WTC11 (cell line): Measurements from ENCODE around the gene SVOPL. TPM values are rescaled to one million over a fixed set of nuclear protein-coding genes. Genes with fewer than 3 reads are reported as not detected.

Source experiments
- ATAC-seq: fragments of 200-7000 bp; cut with Tn5 transposase; 2 replicates; pipeline ENCODE4 v1.10.0; 2021; ENCODE audit warnings: mild to moderate bottlenecking, moderate library complexity
- CTCF ChIA-PET: fragments of 300-600 bp; sonication (Branson Sonifier 250); formaldehyde crosslinking; loops from one replicate; lab custom pipeline; 2021; ENCODE audit warnings: antibody characterized with exemption; lab: Charles Lee
- POLR2A ChIA-PET: fragments of 350-600 bp; sonication (Branson Sonifier 250); formaldehyde crosslinking; loops from one replicate; lab custom pipeline; 2021; ENCODE audit warnings: antibody characterized with exemption; lab: Charles Lee
- DNase-seq: peaks from one replicate; pipeline ENCODE4 v3.0.0; 2021; ENCODE audit warnings: low spot score
- H3K27ac Mint-ChIP-seq: 2 replicates; pipeline ENCODE4 v1.8.0; 2021; ENCODE audit warnings: mixed read lengths
- H3K27me3 Mint-ChIP-seq: 2 replicates; pipeline ENCODE4 v1.8.0; 2021; ENCODE audit warnings: low read depth, mild to moderate bottlenecking, moderate library complexity, mixed read lengths
- H3K36me3 Mint-ChIP-seq: 2 replicates; pipeline ENCODE4 v1.8.0; 2021; ENCODE audit warnings: mixed read lengths
- H3K4me1 Mint-ChIP-seq: 2 replicates; pipeline ENCODE4 v1.8.0; 2022; ENCODE audit warnings: mixed read lengths
- H3K4me3 Mint-ChIP-seq: 2 replicates; pipeline ENCODE4 v1.8.0; 2021; ENCODE audit warnings: mild to moderate bottlenecking, moderate library complexity, mixed read lengths
- H3K9me3 Mint-ChIP-seq: 2 replicates; pipeline ENCODE4 v1.8.0; 2021; ENCODE audit warnings: mixed read lengths
- CTCF ChIP-seq: fragments of 200-600 bp; IDR thresholded peaks from 2 replicates; pipeline ENCODE4 v1.8.0; 2022; ENCODE audit warnings: antibody characterized with exemption
- E2F1 ChIP-seq: sonication (generic); formaldehyde crosslinking; IDR thresholded peaks from 2 replicates; pipeline ENCODE4 v1.8.0; 2022; ENCODE audit warnings: mild to moderate bottlenecking, missing genetic modification reagents
- E2F4 ChIP-seq: sonication (generic); formaldehyde crosslinking; IDR thresholded peaks from 2 replicates; pipeline ENCODE4 v1.8.1; 2022; ENCODE audit warnings: low read depth, mild to moderate bottlenecking, moderate library complexity, missing genetic modification reagents, borderline replicate concordance
- ETV6 ChIP-seq: sonication (generic); formaldehyde crosslinking; IDR thresholded peaks from 2 replicates; pipeline ENCODE4 v1.8.1; 2022; ENCODE audit warnings: mild to moderate bottlenecking, missing genetic modification reagents
- FOXK1 ChIP-seq: sonication (generic); formaldehyde crosslinking; IDR thresholded peaks from 2 replicates; pipeline ENCODE4 v1.8.0; 2022; ENCODE audit warnings: mild to moderate bottlenecking, moderate library complexity, missing genetic modification reagents
- HMGA2 ChIP-seq: fragments of 250-450 bp; sonication (Bioruptor Pico); IDR thresholded peaks from 2 replicates; pipeline ENCODE4 v1.4.0; 2021; ENCODE audit warnings: mild to moderate bottlenecking, moderate library complexity
- HMGXB4 ChIP-seq: sonication (generic); formaldehyde crosslinking; IDR thresholded peaks from 2 replicates; pipeline ENCODE4 v1.8.1; 2023; ENCODE audit warnings: mild to moderate bottlenecking, moderate library complexity, missing genetic modification reagents
- JAZF1 ChIP-seq: fragments of 250-450 bp; sonication (Bioruptor Pico); IDR thresholded peaks from 2 replicates; pipeline ENCODE4 v1.9.0; 2021; ENCODE audit warnings: moderate library complexity, mild to moderate bottlenecking, inconsistent platforms
- OVOL2 ChIP-seq: fragments of 250-450 bp; sonication (Bioruptor Pico); IDR thresholded peaks from 2 replicates; pipeline ENCODE4 v1.9.0; 2021; ENCODE audit warnings: mild to moderate bottlenecking, borderline replicate concordance
- TCF7 ChIP-seq: sonication (generic); formaldehyde crosslinking; IDR thresholded peaks from 2 replicates; pipeline ENCODE4 v1.8.0; 2022; ENCODE audit warnings: mild to moderate bottlenecking, low read depth, missing genetic modification reagents, moderate library complexity
- ZBTB21 ChIP-seq: sonication (generic); formaldehyde crosslinking; IDR thresholded peaks from 2 replicates; pipeline ENCODE4 v1.8.1; 2023; ENCODE audit warnings: mild to moderate bottlenecking, missing genetic modification reagents, borderline replicate concordance
- ZNF219 ChIP-seq: sonication (generic); formaldehyde crosslinking; IDR thresholded peaks from 2 replicates; pipeline ENCODE4 v1.8.0; 2023; ENCODE audit warnings: missing genetic modification reagents, mild to moderate bottlenecking, borderline replicate concordance
- ZNF512 ChIP-seq: sonication (generic); formaldehyde crosslinking; IDR thresholded peaks from 2 replicates; pipeline ENCODE4 v1.8.1; 2022; ENCODE audit warnings: missing genetic modification reagents, borderline replicate concordance
- ZSCAN18 ChIP-seq: fragments of 250-450 bp; sonication (Bioruptor Pico); IDR thresholded peaks from 2 replicates; pipeline ENCODE4 v2.1.2; 2022; ENCODE audit warnings: mild to moderate bottlenecking, moderate library complexity
- total RNA-seq: library from RNA; stranded (reverse); gene quantifications from 3 replicates; pipeline ENCODE4 v1.2.3, GENCODE V29; 2021

The SVOPL gene
- total RNA-seq, 1 experiment from 2014 or later: 1.9 TPM

- DNase-seq: no peak
- H3K36me3 Mint-ChIP-seq: no peaks in the 10 kb centered on the region
- H3K4me3 Mint-ChIP-seq: no peak overlapping the region
- no peak for ATAC-seq
- no peaks in the 10 kb centered on the region for H3K27me3 Mint-ChIP-seq
- ChIA-PET POLR2A (interaction anchor here (0.7 kb wide), 1 partner anchor 220 kb away, joined by 4 read pairs; no protein-coding TSS in a partner anchor), CTCF (no interaction called here)
- no peaks in the 10 kb centered on the region for H3K9me3 Mint-ChIP-seq
- no peaks in the 10 kb centered on the region for H3K4me1 Mint-ChIP-seq
- TF ChIP-seq ETV6 (no peak), JAZF1 (CRISPR knock-in tag) (no peak), ZBTB21 (CRISPR knock-in tag) (no peak)
- no peak overlapping the region for H3K27ac Mint-ChIP-seq
Observed at GRCh38 chr7:138618933-138619332, 82.2 kb downstream of the SVOPL start.

GRCh38 chr7:138618506-138618905 is 82.7 kb downstream of the SVOPL start:
- TF ChIP-seq E2F1 (no peak), CTCF (no peak), ZNF512 (CRISPR knock-in tag) (0 out of 2 replicates have a peak, but pooled peaks have one; percentile 65)
- ATAC-seq (no peak), DNase-seq (no peak)
- Mint-ChIP-seq H3K27me3 (no peaks in the 10 kb centered on the region), H3K4me3 (no peak overlapping the region), H3K36me3 (no peaks in the 10 kb centered on the region), H3K27ac (no peak overlapping the region), H3K9me3 (no peaks in the 10 kb centered on the region), H3K4me1 (no peaks in the 10 kb centered on the region)
- ChIA-PET POLR2A (no interaction called here), CTCF (interaction anchor here (0.5 kb wide), 1 partner anchor 179 kb away, joined by 3 read pairs; the partner anchor contains the start of genes ATP6V0A4 and TMEM213)

GRCh38 chr7:138616085-138616484 is 85.1 kb downstream of the SVOPL start:
- H3K9me3 Mint-ChIP-seq: no peaks in the 10 kb centered on the region
- no peaks in the 10 kb centered on the region for H3K27me3 Mint-ChIP-seq
- TF ChIP-seq OVOL2 (CRISPR knock-in tag) (no peak), HMGXB4 (no peak), HMGA2 (CRISPR knock-in tag) (no peak), TCF7 (CRISPR knock-in tag) (no peak), ZNF219 (CRISPR knock-in tag) (no peak), E2F4 (no peak), FOXK1 (no peak), ZSCAN18 (no peak)
- no peak overlapping the region for H3K27ac Mint-ChIP-seq
- POLR2A ChIA-PET: no interaction called here
- DNase-seq (no peak), ATAC-seq (no peak)
- H3K4me1 Mint-ChIP-seq: peaks cover 2% of the 10 kb centered on the region; the same call in 1 of the 2 replicates
- no peak overlapping the region for H3K4me3 Mint-ChIP-seq
- H3K36me3 Mint-ChIP-seq: no peaks in the 10 kb centered on the region
- CTCF ChIA-PET: no interaction called here
